ENCODE results near the gene LGR5. TPM values are rescaled to one million over a fixed set of nuclear protein-coding genes. Genes with fewer than 3 reads are reported as not detected.
"Not testable (repeated sequence)": the region's sequence is repeated elsewhere in the genome, so short reads cannot be mapped to it uniquely, and the experiment has no call there.

LGR5 gene
- polyA plus RNA-seq, 1 donor (not counting 4 experiments of a cell fraction or from before 2014, with no cell fraction given) = 0.05 TPM

DNA sequence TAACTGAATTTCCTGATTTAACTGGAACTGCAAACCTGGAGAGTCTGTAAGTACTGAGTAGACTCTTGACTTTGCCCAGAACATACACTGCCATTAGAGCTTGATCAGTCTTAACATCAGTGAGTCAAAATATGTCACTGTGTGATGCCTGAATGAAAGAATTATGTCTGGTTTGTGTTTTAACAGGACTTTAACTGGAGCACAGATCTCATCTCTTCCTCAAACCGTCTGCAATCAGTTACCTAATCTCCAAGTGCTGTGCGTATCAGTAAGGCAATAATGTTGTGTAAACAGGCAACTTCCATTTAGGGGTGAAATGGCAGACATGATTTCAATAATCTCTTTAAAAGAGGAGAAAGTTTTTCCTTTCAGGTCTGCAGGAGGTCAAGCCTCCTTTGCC, 127.1 kb downstream of the LGR5 start:
- H3K9me1 ChIP-seq (ENCODE audit: control insufficient read depth, extremely low read depth, insufficient read depth, low read length) = no peaks in the 10 kb centered on the region
- no peaks in the 10 kb centered on the region for H3K9me3 ChIP-seq (ENCODE audit: control insufficient read depth, low read depth, low read length)
- TF ChIP-seq, protein P1, sequence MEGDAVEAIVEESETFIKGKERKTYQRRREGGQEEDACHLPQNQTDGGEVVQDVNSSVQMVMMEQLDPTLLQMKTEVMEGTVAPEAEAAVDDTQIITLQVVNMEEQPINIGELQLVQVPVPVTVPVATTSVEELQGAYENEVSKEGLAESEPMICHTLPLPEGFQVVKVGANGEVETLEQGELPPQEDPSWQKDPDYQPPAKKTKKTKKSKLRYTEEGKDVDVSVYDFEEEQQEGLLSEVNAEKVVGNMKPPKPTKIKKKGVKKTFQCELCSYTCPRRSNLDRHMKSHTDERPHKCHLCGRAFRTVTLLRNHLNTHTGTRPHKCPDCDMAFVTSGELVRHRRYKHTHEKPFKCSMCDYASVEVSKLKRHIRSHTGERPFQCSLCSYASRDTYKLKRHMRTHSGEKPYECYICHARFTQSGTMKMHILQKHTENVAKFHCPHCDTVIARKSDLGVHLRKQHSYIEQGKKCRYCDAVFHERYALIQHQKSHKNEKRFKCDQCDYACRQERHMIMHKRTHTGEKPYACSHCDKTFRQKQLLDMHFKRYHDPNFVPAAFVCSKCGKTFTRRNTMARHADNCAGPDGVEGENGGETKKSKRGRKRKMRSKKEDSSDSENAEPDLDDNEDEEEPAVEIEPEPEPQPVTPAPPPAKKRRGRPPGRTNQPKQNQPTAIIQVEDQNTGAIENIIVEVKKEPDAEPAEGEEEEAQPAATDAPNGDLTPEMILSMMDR (optimal IDR thresholded peaks at IDR 0.05 in 1 of 3, IDR thresholded peaks at IDR 0.05 in 1 of 3, conservative IDR thresholded peaks at IDR 0.05 in 1 of 3; ENCODE audit: extremely low read depth in 1 of 3, insufficient read depth in 2 of 3, low read length in 3 of 3) = no peak
- TF ChIP-seq EZH2 (IDR thresholded peaks at IDR 0.05; ENCODE audit: low read length) = no peak
- no peaks in the 10 kb centered on the region for H4K20me1 ChIP-seq (ENCODE audit: control insufficient read depth, extremely low read depth, insufficient read depth, low read length)
- dilution Hi-C loops (cut with MboI; ENCODE audit: extremely low pct_ligation_motif_present, low sequenced_read_pairs) = no loop called here
- H3K36me3 ChIP-seq (ENCODE audit: control insufficient read depth in 2 of 2, extremely low read depth in 1 of 2, insufficient read depth in 2 of 2, low read length in 2 of 2) = no peaks in the 10 kb centered on the region
- H3K4me3 ChIP-seq (ENCODE audit: control insufficient read depth in 2 of 3, extremely low read depth in 1 of 3, insufficient read depth in 2 of 3, low read depth in 1 of 3, low read length in 3 of 3) = no peak overlapping the region
- DNase-seq (ENCODE audit: low read depth, low spot score) (no peak), FAIRE-seq (no peak)
- H3K27ac ChIP-seq (ENCODE audit: control insufficient read depth, insufficient read depth, low read length) = no peak overlapping the region
- no peaks in the 10 kb centered on the region for H3K79me2 ChIP-seq (ENCODE audit: control insufficient read depth, insufficient read depth, low read length)
- no peaks in the 10 kb centered on the region for H3K27me3 ChIP-seq (ENCODE audit: control insufficient read depth, extremely low read depth, insufficient read depth, low read length)
- H2AFZ ChIP-seq (ENCODE audit: control insufficient read depth, low read length) = no peak overlapping the region
- no peaks in the 10 kb centered on the region for H3K4me1 ChIP-seq (ENCODE audit: control insufficient read depth, extremely low read depth, insufficient read depth, low read length)
- H3K9ac ChIP-seq (ENCODE audit: control insufficient read depth, extremely low read depth, insufficient read depth, low read length) = no peak overlapping the region
- H3K4me2 ChIP-seq (ENCODE audit: control insufficient read depth, extremely low read depth, insufficient read depth, low read depth, low read length) = no peak overlapping the region

GRCh38 chr12:71567537-71567936, 127.9 kb downstream of the LGR5 start:
- H3K9ac ChIP-seq (ENCODE audit: control insufficient read depth, extremely low read depth, insufficient read depth, low read length) = no peak overlapping the region
- no peaks in the 10 kb centered on the region for H3K9me3 ChIP-seq (ENCODE audit: control insufficient read depth, low read depth, low read length)
- H3K4me2 ChIP-seq (ENCODE audit: control insufficient read depth, extremely low read depth, insufficient read depth, low read depth, low read length) = no peak overlapping the region
- H3K27ac ChIP-seq (ENCODE audit: control insufficient read depth, insufficient read depth, low read length) = no peak overlapping the region
- H3K4me3 ChIP-seq (ENCODE audit: control insufficient read depth in 2 of 3, extremely low read depth in 1 of 3, insufficient read depth in 2 of 3, low read depth in 1 of 3, low read length in 3 of 3) = no peak overlapping the region
- no peaks in the 10 kb centered on the region for H3K9me1 ChIP-seq (ENCODE audit: control insufficient read depth, extremely low read depth, insufficient read depth, low read length)
- H3K36me3 ChIP-seq (ENCODE audit: control insufficient read depth in 2 of 2, extremely low read depth in 1 of 2, insufficient read depth in 2 of 2, low read length in 2 of 2) = no peaks in the 10 kb centered on the region
- H3K4me1 ChIP-seq (ENCODE audit: control insufficient read depth, extremely low read depth, insufficient read depth, low read length) = no peaks in the 10 kb centered on the region
- no peak overlapping the region for H2AFZ ChIP-seq (ENCODE audit: control insufficient read depth, low read length)
- no peak for DNase-seq (ENCODE audit: low read depth, low spot score)
- H3K27me3 ChIP-seq (ENCODE audit: control insufficient read depth, extremely low read depth, insufficient read depth, low read length) = no peaks in the 10 kb centered on the region
- TF ChIP-seq, protein P1 (optimal IDR thresholded peaks at IDR 0.05 in 1 of 3, IDR thresholded peaks at IDR 0.05 in 1 of 3, conservative IDR thresholded peaks at IDR 0.05 in 1 of 3; ENCODE audit: extremely low read depth in 1 of 3, insufficient read depth in 2 of 3, low read length in 3 of 3) = peak in 1 of 3 experiments; percentile 17
- no peak for TF ChIP-seq EZH2 (IDR thresholded peaks at IDR 0.05; ENCODE audit: low read length)
- no peaks in the 10 kb centered on the region for H4K20me1 ChIP-seq (ENCODE audit: control insufficient read depth, extremely low read depth, insufficient read depth, low read length)
- FAIRE-seq = no peak
- H3K79me2 ChIP-seq (ENCODE audit: control insufficient read depth, insufficient read depth, low read length) = no peaks in the 10 kb centered on the region
- dilution Hi-C loops (cut with MboI; ENCODE audit: extremely low pct_ligation_motif_present, low sequenced_read_pairs) = no loop called here

GRCh38 chr12:71569885-71570284, 130.3 kb downstream of the LGR5 start:
- H3K36me3 ChIP-seq (ENCODE audit: control insufficient read depth in 2 of 2, extremely low read depth in 1 of 2, insufficient read depth in 2 of 2, low read length in 2 of 2); H3K4me2 ChIP-seq (ENCODE audit: control insufficient read depth, extremely low read depth, insufficient read depth, low read depth, low read length); H3K4me3 ChIP-seq (ENCODE audit: control insufficient read depth in 2 of 3, extremely low read depth in 1 of 3, insufficient read depth in 2 of 3, low read depth in 1 of 3, low read length in 3 of 3); H3K9me1 ChIP-seq (ENCODE audit: control insufficient read depth, extremely low read depth, insufficient read depth, low read length); H3K79me2 ChIP-seq (ENCODE audit: control insufficient read depth, insufficient read depth, low read length); H3K27ac ChIP-seq (ENCODE audit: control insufficient read depth, insufficient read depth, low read length); H3K4me1 ChIP-seq (ENCODE audit: control insufficient read depth, extremely low read depth, insufficient read depth, low read length); H3K27me3 ChIP-seq (ENCODE audit: control insufficient read depth, extremely low read depth, insufficient read depth, low read length); H2AFZ ChIP-seq (ENCODE audit: control insufficient read depth, low read length); dilution Hi-C loops (cut with MboI; ENCODE audit: extremely low pct_ligation_motif_present, low sequenced_read_pairs); H3K9ac ChIP-seq (ENCODE audit: control insufficient read depth, extremely low read depth, insufficient read depth, low read length); H3K9me3 ChIP-seq (ENCODE audit: control insufficient read depth, low read depth, low read length); H4K20me1 ChIP-seq (ENCODE audit: control insufficient read depth, extremely low read depth, insufficient read depth, low read length); DNase-seq (ENCODE audit: low read depth, low spot score): not testable (repeated sequence)
- peak; percentile 41 for FAIRE-seq
